ENCODE measurements around the gene KIAA0040.

The KIAA0040 gene

DNA sequence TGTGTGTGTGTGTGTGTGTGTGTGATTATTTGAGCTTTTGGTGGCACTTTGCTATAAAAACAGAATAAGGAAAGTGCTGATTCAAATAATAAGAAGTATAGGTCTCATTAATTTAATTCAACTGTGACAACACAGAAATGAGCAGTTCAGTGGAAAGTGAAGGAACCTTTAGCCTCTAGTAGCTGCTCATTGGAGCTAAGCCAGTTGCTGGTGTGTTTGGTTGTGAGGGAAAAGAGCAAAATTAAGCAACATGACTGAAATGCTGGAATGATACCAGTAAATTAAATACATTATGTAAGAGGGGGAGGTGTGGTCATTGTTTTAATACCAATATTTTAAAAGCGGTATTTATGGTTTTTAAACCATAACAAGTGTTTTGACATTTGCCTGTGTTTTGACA lies 55.2 kb downstream of the KIAA0040 start:
- H3K27ac ChIP-seq: no peak overlapping the region

DNA sequence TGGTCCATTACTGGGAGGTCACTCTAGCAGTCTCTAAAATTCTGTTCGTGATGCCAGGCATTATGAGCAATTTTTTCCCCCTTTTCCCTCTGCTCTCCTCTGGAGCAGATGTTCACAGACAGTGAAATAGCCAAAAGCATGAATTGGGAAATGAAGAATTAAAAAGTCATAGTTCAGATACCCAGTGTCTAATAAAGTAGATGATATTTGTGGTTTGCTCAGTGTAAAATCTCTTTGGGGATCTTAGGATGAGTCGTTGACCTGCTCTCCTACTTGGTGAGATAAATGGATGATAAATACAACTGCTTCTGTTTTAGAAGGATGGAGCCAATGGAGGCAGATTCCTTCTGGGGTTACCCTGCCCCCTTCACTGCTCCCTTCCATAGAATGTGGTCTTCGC lies 56.3 kb downstream of the KIAA0040 start:
- no peak overlapping the region for H3K27ac ChIP-seq
- no peak for TF ChIP-seq ZFX (IDR thresholded peaks at IDR 0.05; ENCODE audit: borderline replicate concordance)
- TF ChIP-seq, protein P1, sequence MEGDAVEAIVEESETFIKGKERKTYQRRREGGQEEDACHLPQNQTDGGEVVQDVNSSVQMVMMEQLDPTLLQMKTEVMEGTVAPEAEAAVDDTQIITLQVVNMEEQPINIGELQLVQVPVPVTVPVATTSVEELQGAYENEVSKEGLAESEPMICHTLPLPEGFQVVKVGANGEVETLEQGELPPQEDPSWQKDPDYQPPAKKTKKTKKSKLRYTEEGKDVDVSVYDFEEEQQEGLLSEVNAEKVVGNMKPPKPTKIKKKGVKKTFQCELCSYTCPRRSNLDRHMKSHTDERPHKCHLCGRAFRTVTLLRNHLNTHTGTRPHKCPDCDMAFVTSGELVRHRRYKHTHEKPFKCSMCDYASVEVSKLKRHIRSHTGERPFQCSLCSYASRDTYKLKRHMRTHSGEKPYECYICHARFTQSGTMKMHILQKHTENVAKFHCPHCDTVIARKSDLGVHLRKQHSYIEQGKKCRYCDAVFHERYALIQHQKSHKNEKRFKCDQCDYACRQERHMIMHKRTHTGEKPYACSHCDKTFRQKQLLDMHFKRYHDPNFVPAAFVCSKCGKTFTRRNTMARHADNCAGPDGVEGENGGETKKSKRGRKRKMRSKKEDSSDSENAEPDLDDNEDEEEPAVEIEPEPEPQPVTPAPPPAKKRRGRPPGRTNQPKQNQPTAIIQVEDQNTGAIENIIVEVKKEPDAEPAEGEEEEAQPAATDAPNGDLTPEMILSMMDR (IDR thresholded peaks at IDR 0.05): no peak

More for the DNA sequence above, 55.2 kb downstream of the KIAA0040 start:
- TF ChIP-seq, protein P1 (IDR thresholded peaks at IDR 0.05): no peak
- no peak for TF ChIP-seq ZFX (IDR thresholded peaks at IDR 0.05; ENCODE audit: borderline replicate concordance)

DNA sequence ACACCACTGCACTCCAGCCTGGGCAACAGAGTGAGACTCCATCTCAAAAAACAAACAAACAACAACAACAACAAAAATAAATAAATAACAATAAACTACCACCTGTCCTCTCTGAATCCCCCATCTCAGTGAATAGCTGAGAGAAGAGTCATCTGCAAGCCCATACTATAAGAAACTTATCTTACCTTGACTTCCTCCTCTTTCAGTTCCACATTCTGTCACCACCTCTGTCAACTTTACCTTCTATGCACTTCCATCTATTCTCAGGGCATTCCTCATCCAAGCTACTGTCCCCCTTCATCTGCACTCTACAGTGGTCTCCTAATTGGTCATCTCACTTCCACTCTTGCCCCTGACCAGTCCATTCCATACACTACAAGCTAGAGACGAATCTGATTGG lies 58.1 kb downstream of the KIAA0040 start:
- TF ChIP-seq ZFX (IDR thresholded peaks at IDR 0.05; ENCODE audit: borderline replicate concordance): no peak
- TF ChIP-seq, protein P1 (IDR thresholded peaks at IDR 0.05): no peak
- H3K27ac ChIP-seq: no peak overlapping the region

DNA sequence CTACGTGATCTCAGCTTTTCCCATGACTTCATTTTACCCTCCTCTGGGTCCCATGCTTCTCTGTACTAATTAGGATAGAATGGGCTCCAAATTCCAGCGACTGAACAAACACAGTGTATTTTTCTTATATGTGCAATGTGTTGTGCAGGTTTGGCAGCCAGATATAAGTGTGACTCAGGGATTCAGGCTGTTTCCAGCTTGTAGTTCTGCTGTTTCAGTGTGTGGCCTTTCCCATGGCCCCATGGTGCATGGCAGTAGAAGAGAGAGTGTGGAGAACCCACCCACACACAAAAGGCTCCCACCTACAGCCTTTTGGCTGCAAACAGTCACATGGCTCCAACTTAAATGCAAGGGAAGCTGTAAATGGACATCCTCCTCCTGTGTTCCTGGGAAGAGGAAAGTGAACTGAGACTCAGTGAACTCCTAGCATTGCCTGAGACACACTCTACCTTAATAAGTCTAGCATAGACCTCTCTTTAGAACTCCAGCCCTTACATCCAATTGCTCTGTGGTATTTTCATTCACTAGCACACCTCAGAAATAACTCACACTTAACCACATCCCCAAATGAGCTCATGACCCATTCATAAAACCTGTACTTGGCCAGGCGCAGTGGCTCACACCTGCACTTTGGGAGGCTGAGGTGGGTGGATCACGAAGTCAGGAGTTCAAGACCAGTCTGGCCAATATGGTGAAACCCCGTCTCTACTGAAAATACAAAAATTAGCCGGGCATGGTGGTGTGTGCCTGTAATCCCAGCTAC lies 58.7 kb downstream of the KIAA0040 start:
- TF ChIP-seq ZFX (IDR thresholded peaks at IDR 0.05; ENCODE audit: borderline replicate concordance): no peak
- TF ChIP-seq, protein P1 (IDR thresholded peaks at IDR 0.05): no peak
- no peak overlapping the region for H3K27ac ChIP-seq

DNA sequence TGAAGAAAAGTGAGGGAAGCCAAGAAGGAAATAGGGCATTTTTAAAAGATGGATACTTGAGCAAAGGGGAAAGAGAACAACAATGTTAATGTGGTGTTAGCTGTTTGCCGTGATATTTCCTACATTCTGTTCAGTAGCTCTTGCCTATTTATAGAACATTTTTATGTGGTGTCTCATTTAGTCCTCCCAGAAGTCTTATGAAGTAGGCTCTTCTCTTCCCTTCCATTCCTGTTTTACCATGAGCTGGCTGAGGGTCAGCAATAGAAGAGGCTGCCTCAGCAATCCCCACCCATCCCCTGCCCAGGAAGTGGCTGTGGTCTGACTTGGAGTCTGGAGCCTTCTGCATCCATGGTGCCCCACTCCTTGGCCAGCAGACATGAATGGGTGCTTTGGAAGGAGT lies 60.1 kb downstream of the KIAA0040 start:
- no peak for TF ChIP-seq ZFX (IDR thresholded peaks at IDR 0.05; ENCODE audit: borderline replicate concordance)
- TF ChIP-seq, protein P1 (IDR thresholded peaks at IDR 0.05): no peak
- H3K27ac ChIP-seq: no peak overlapping the region

DNA sequence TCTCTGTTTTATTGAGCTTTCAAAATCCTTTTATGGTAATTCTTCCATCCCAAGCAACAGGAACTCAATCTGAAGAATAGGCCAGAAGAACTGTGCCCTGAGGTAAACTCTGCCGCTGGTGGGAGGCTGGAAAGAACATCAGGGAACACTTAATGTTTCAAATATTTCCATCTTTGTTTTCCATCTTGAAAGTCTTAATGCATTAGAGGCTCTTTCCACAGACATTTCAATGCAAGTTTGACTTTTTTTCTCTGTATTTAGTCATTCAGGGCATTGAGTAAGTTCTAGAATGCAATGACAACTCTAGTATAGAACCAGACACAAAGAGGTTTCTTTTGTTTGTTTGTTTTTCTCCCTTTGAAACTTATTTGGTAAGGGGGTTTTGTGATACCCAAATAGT lies 61.5 kb downstream of the KIAA0040 start:
- TF ChIP-seq ZFX (IDR thresholded peaks at IDR 0.05; ENCODE audit: borderline replicate concordance): no peak
- TF ChIP-seq, protein P1 (IDR thresholded peaks at IDR 0.05): no peak
- H3K27ac ChIP-seq: no peak overlapping the region

DNA sequence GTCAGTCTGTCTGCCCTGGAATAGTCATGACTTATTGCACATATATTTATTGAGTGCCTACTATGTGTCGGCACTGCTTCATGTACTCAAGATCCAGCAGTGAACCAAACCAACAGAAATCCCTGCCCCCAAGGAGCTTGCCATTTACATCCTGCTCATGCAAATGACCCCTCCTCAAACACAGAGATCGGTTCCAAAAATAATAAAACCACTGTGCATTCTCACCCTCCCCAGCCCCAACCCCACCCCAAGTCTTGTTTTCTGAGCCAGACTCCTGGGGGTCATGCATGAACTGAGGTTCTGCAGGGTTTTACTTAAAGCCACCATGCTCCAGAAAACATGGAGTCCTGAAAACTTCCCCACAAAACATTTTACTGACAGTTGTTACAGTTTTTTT lies 61.9 kb downstream of the KIAA0040 start:
- no peak for TF ChIP-seq ZFX (IDR thresholded peaks at IDR 0.05; ENCODE audit: borderline replicate concordance)
- TF ChIP-seq, protein P1 (IDR thresholded peaks at IDR 0.05): no peak
- no peak overlapping the region for H3K27ac ChIP-seq
